SIG-M5 (cell line): ENCODE measurements around the gene SLC7A8.

Experiments used
- DNase-seq: peaks from one replicate; lab custom pipeline; 2025; lab: John Stamatoyannopoulos, UW

Gene SLC7A8

GRCh38 chr14:23154964-23155587, 28.4 kb downstream of the SLC7A8 start:
- no peak for DNase-seq

- DNase-seq, result no peak
These were observed 29.3 kb downstream of the SLC7A8 start for GRCh38 chr14:23153851-23154796.

- no peak for DNase-seq
These were observed 32.1 kb downstream of the SLC7A8 start for GRCh38 chr14:23151342-23151741.

GRCh38 chr14:23149745-23150144, 33.7 kb downstream of the SLC7A8 start:
- DNase-seq, result no peak

- DNase-seq, result no peak
These were observed 34.7 kb downstream of the SLC7A8 start for GRCh38 chr14:23148591-23149249.

- no peak for DNase-seq
These were observed 35.8 kb downstream of the SLC7A8 start for GRCh38 chr14:23147676-23148075.

- DNase-seq, result no peak
These were observed 36.5 kb downstream of the SLC7A8 start for GRCh38 chr14:23146980-23147379.

- no peak for DNase-seq
These were observed 37.0 kb downstream of the SLC7A8 start for GRCh38 chr14:23146351-23146910.

- DNase-seq, result no peak
These were observed 37.6 kb downstream of the SLC7A8 start for GRCh38 chr14:23145794-23146350.

GRCh38 chr14:23143911-23144310, 39.5 kb downstream of the SLC7A8 start:
- DNase-seq, result no peak

- no peak for DNase-seq
These were observed 40.6 kb downstream of the SLC7A8 start for GRCh38 chr14:23142826-23143225.

GRCh38 chr14:23141706-23142444, 41.6 kb downstream of the SLC7A8 start:
- DNase-seq, result no peak

GRCh38 chr14:23140371-23140770, 43.1 kb downstream of the SLC7A8 start:
- no peak for DNase-seq

- no peak for DNase-seq
These were observed 43.6 kb downstream of the SLC7A8 start for GRCh38 chr14:23139874-23140273.

- no peak for DNase-seq
These were observed 45.5 kb downstream of the SLC7A8 start for GRCh38 chr14:23137813-23138535.

- DNase-seq, result no peak
These were observed 46.2 kb downstream of the SLC7A8 start for GRCh38 chr14:23137192-23137812.

- no peak for DNase-seq
These were observed 46.8 kb downstream of the SLC7A8 start for GRCh38 chr14:23136566-23137133.

- no peak for DNase-seq
These were observed 50.5 kb downstream of the SLC7A8 start for GRCh38 chr14:23132970-23133369.

- no peak for DNase-seq
These were observed 52.0 kb downstream of the SLC7A8 start for GRCh38 chr14:23131482-23131881.

GRCh38 chr14:23130871-23131270, 52.6 kb downstream of the SLC7A8 start:
- DNase-seq, result no peak
